ENCODE measurements around the gene ATP6V0C. TPM values are rescaled to one million over a fixed set of nuclear protein-coding genes. Genes with fewer than 3 reads are reported as not detected.

Gene ATP6V0C
- total RNA-seq, 6 experiments from 2014 or later = 71.5 to 100 (median 79.4) TPM

- no peaks in the 10 kb centered on the region for H3K9me3 ChIP-seq
- H3K4me1 ChIP-seq = peaks cover 0 to 15% (median 7%) of the 10 kb centered on the region in 4 donors
- H3K27ac ChIP-seq = no peak overlapping the region
- H3K4me3 ChIP-seq = no peak overlapping the region
- no peak for ATAC-seq
- H3K27me3 ChIP-seq = no peaks in the 10 kb centered on the region
- intact Hi-C loops (cut with DNase I) = no loop called here
- H3K36me3 ChIP-seq = no peaks in the 10 kb centered on the region
- TF ChIP-seq POLR2A (IDR thresholded peaks at IDR 0.05) (no peak), CTCF (IDR thresholded peaks at IDR 0.05) (no peak)
- peak in 2 of 3 donors; percentile 54 to 60 for DNase-seq
- WGBS (ENCODE audit: insufficient coverage, low coverage, low lambda C conversion rate, missing lambda C conversion rate) = 60% methylated on average over 20 of the region's 24 CpGs
Measured at GRCh38 chr16:2511128-2511800, 2.5 kb upstream of the ATP6V0C start.

GRCh38 chr16:2511996-2512734, 1.6 kb upstream of the ATP6V0C start:
- peaks cover 0 to 24% (median 14%) of the 10 kb centered on the region in 4 donors for H3K4me1 ChIP-seq
- 92% methylated on average over 7 of the region's 17 CpGs for WGBS (ENCODE audit: insufficient coverage, low coverage, low lambda C conversion rate, missing lambda C conversion rate)
- no peak overlapping the region for H3K4me3 ChIP-seq
- no peak for ATAC-seq
- no peaks in the 10 kb centered on the region for H3K9me3 ChIP-seq
- no peak overlapping the region for H3K27ac ChIP-seq
- intact Hi-C loops (cut with DNase I) = no loop called here
- no peaks in the 10 kb centered on the region for H3K27me3 ChIP-seq
- TF ChIP-seq CTCF (IDR thresholded peaks at IDR 0.05) = no peak
- TF ChIP-seq POLR2A (IDR thresholded peaks at IDR 0.05) = no peak
- no peak for DNase-seq
- no peaks in the 10 kb centered on the region for H3K36me3 ChIP-seq

GRCh38 chr16:2512735-2513404, 882 bp upstream of the ATP6V0C start:
- DNase-seq (peak; percentile 26 to 59 (median 57)), ATAC-seq (no peak)
- H3K4me3 ChIP-seq = peak overlapping the region; percentile 78 to 82 (median 81)
- TF ChIP-seq CTCF (IDR thresholded peaks at IDR 0.05) (no peak), POLR2A (IDR thresholded peaks at IDR 0.05) (no peak)
- H3K27ac ChIP-seq = peak overlapping the region; percentile 92 to 94 (median 93)
- no peaks in the 10 kb centered on the region for H3K36me3 ChIP-seq
- H3K4me1 ChIP-seq = peaks cover 0 to 30% (median 16%) of the 10 kb centered on the region in 4 donors
- WGBS (ENCODE audit: insufficient coverage, low coverage, low lambda C conversion rate, missing lambda C conversion rate) = 53% methylated on average over 7 of the region's 15 CpGs
- intact Hi-C loops (cut with DNase I) = no loop called here
- no peaks in the 10 kb centered on the region for H3K9me3 ChIP-seq
- no peaks in the 10 kb centered on the region for H3K27me3 ChIP-seq

GRCh38 chr16:2514333-2515179, 804 bp downstream of the ATP6V0C start:
- peaks cover 0 to 3% (median 0%) of the 10 kb centered on the region in 4 donors for H3K36me3 ChIP-seq
- H3K4me1 ChIP-seq = peaks cover 0 to 46% (median 27%) of the 10 kb centered on the region in 4 donors
- peak in 2 of 4 donors; percentile 2 to 7 for ATAC-seq
- H3K27ac ChIP-seq = peak overlapping the region; percentile 92 to 94 (median 93)
- peak overlapping the region; percentile 78 to 82 (median 81) for H3K4me3 ChIP-seq
- peak; percentile 61 to 66 (median 64) for DNase-seq
- no peak for TF ChIP-seq CTCF (IDR thresholded peaks at IDR 0.05)
- no peak for TF ChIP-seq POLR2A (IDR thresholded peaks at IDR 0.05)
- H3K9me3 ChIP-seq = no peaks in the 10 kb centered on the region
- intact Hi-C loops (cut with DNase I) = no loop called here
- WGBS (ENCODE audit: insufficient coverage, low coverage, low lambda C conversion rate, missing lambda C conversion rate) = 0% methylated on average over 1 of the region's 63 CpGs
- no peaks in the 10 kb centered on the region for H3K27me3 ChIP-seq
